Activated CD8-positive, alpha-beta memory T cell treated with anti-CD3 and anti-CD28 coated beads, Interleukin-2, amount 50 U/mL, for 48 hours (primary cell): ENCODE data around the gene CD300LF.

Source experiments
- DNase-seq: peaks from one replicate; pipeline ENCODE4 v3.0.0-alpha.2; 2020

CD300LF gene

DNA sequence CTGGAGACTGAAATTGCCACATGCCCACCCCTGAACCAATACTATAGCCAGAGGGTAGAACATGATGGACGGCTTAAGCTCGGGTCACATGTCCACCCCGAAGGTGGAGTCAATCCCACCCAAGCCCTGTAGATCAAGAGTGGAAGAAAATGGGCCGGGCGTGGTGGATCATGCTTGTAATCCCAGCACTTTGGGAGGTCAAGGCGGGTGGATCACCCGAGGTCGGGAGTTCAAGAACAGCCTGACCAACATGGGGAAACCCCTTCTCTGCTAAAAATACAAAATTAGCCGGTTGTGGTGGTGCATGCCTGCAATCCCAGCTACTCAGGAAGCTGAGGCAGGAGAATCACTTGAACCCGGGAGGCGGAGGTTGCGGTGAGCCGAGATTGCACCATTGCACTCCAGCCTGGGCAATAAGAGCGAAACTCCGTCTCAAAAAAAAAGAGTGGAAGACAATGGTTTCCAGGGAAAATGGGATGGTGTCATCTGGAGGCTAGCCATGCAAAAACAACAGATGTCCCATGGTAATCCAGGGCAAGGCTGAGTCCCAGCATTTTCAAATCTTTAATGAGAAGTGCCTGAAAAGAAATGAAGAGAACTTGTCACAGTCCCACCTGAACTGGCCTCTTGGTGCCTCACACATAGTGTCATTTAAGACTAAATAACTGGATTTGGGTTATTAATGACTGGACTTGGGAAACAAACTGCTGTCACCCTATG lies 30.1 kb downstream of the CD300LF start:
- DNase-seq: no peak

DNA sequence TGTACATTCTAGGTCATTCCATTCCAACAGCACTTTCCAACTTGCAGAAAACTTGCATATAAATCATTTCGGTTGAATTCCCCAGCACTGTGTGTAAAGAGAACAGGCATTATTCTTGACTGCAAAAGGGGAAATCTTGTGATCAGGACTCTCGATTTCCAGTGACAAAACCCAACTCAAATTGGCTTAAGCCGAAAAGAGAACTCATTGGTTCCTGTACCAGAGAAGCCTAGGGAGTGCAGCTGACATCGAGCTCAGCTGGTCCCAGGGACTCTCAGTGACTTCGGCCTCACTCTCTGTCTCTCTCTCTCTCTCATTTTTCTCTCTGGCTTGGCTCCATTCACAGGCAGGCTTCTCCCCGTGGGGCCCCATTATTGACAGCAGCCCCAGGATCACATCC lies 30.7 kb downstream of the CD300LF start:
- no peak for DNase-seq

DNA sequence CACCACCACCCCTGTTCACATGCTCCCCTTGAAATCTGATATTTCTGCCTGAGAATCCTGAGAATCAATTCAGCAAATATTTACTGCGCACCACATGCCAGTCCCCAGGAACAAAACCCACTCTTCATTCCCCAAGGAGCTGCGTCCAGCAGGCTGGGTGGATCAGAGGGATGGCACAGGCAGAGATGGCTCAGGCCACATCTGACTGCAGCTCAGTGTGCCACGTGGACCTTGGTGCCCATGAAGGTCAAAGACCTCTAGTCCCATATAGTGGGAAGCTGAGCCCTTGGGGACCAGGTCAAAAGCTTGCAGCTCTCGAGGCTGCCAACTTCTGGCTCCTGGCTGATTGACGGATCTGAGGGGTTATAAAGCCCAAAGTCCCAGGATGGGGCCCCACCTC lies 31.8 kb downstream of the CD300LF start:
- no peak for DNase-seq

DNA sequence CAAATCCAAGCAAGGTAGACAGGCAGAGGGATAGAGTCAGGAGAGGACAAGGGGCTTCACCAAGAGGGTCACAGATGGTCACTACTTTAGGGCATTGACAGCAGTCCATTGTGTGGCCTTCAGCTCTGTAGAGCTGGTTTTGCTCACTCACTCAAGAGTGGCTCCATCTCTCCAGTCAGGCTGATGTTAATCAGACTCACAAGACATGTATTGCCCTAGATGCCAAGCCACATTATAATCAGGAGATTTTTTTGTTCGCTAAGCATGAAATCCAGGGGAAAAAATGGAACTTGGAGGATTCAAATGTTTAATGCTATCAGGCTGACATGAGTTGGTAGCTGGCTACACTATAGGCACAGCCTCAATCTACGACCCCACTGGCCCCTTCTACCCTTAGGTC lies 32.5 kb downstream of the CD300LF start:
- no peak for DNase-seq

DNA sequence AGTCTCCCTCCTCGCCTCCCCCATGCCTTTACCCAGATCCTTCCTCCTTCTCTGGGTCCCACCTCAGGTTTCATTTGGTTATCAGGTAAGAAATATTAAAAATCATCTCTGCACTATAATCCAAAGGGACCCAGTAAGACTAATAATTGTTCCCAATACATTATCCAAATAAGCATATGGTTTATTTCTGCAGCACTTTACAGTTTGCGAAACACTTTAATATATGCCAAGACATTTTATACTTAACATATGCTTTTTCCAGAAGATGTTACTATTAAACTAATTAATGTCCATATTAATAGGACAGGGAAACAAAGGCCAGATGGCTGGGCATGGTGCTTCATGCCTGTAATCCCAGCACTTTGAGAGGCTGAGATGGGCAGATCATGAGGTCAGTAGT lies 33.3 kb downstream of the CD300LF start:
- DNase-seq: no peak

DNA sequence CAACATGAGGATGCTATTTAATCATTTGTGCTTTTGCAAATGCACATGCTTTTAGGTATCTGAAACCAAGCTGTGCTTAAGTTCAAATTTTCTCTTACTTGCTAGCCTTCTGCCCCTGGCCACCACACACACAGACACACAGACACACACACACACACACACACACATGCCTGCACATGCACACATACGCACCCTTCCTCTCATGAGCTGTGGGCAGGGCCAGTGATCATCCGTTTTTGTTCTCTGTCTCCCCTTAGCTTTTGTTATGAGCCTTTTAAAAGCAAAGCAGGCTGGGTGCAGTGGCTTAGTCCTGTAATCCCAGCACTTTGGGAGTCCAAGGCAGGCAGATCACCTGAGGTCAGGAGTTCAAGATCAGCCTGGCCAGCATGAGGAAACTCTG lies 34.2 kb downstream of the CD300LF start:
- peak; percentile 20 for DNase-seq

DNA sequence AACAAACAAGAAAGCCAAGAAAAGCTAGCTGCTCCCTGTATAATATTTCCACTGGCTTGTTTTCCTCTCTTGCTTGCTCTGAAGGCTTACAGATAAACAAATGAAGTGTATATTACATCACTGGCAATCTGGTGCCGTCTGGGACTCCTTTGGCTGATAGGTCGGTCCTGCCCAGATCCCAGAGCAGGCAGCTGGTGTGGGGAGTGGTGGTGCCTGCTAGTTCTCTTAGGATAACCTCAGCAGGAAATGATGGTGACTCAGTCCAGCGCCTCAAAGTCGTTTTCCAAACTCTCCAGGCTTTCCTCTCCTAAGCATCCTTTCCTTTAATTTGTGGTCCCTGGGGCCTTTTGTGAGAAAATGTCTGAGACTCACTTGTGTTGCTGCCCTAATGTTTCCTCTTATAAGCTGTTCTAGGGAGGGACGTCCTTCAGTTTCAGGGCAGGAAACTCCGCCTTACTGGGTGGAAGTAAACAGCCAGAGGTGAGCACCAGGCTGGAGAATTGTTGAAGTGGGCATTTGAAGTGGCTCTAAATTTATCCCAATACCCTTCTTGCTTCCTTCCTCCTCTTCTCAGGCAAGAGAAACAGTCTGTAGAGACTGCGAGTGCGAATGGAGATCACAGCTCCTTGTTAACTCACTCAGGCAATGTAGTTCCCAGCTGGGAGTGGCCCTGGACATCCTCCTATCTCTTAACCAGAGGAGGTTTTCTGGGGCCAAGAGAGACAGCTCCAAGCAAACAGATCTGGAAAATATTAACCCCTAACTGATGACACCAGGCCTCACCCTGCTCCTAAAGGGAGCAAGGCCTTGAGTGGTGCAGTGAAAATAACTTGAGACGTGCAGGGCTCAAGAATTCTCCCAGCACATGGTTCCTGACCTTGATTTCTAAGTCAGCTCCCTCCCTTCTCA lies 34.9 kb downstream of the CD300LF start:
- DNase-seq: no peak

DNA sequence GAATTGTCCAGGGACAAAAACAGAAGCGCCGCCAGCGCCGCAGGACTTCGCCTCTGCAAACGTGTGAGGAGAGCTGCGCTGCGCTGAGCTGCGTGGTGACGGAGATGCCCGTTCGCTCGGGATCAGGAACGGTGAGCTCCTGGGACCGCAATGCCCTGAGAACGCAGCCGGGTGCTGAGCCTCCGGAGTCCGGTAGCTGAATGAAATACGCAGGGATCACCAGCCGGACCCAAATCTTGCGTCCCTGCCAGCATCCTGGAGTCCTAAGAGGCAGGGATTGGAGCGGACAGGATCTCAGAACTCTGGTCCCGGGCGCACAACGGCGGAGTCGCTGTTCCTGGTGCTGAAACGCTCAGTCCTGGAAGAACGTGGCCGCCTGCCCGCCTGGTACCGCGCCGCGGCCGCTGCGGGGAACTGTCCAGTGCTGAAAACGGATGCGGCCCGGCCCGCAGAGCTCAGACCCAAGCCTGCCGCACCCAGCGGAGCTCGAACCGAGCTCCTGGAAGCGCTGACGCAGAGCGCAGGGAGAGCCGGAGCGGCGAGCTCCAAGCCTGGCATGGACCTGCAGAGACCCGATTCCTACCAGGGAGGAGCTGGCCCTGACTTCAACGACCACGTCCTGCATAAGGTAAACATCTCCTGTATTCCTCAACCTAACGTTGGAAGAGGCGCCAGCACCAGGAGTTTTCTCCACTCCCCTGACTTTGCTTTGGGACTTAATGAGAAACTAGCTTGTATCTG lies 41.5 kb downstream of the CD300LF start:
- peak; percentile 88 for DNase-seq

DNA sequence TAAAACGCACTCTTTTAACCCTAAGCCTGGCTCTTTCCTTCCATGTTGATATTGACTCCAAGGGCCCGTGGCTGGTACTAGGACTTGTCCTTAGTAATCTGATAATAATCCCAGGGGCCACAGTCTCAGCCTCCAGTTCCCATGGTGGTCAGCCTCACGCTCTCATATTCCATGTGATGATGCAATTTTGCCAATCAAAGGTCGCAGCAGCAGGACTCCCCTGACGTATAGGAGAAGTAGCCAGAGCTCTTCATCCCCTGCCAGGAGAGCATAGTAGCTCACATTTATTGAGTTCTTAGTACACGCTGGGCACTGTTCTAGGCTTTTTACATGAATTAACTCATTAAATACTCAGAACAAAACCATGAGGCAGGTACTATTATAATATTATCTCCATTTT lies 42.4 kb downstream of the CD300LF start:
- DNase-seq: no peak

DNA sequence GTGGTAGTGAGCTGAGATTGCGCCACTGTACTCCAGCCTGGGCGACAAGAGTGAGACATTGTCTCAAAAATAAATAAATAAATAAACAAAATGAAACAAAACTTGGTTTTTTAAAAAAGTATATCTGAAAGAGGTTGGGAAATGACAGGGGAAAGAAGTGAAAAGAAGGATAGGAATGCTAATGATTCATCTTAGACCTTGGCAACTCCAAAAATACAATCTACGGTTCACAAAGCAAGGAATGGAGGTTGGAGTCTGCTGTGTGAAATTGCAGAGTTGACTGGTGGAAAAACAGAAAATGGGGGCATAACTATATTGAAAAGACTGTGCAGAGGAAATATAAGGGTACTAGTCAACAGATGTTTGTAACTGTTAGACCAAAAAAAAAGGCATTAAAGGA lies 49.2 kb downstream of the CD300LF start:
- DNase-seq: no peak

DNA sequence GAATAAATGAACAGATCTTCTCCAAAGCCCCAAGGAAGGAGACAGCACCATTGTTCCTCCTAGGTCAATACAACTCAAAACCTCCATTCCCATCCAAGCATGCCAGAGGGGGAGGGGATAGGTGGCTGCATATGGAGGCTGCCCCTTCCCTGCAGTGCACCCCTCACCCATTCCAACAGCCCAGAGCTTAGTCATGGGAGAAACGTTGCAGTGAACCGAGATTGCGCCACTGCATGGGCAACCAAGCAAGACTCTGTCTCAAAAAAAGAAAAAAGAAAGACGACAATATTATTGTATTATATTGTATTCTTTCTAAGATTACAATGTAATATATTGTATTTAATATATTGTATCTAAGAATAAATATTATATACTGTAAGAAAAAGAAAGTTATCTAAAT lies 52.8 kb downstream of the CD300LF start:
- no peak for DNase-seq

DNA sequence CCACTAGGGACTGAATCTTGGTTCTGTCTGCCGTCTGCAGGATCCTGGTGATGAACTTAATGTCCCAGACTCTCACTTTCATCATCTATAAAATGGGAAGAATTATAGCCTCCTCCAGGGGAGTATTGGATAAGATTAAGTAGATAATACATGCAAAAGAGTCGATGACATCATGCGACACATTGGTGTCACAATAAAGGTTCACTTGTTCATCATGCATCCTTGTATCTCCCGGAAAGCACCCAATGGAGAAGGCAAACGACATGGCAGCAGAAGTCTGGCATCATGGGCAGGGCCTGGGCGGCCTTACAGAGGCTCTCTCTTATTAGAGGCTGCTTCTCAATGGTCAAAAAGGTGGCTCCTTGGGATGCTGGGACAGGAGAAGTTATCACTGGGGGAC lies 54.1 kb downstream of the CD300LF start:
- no peak for DNase-seq

DNA sequence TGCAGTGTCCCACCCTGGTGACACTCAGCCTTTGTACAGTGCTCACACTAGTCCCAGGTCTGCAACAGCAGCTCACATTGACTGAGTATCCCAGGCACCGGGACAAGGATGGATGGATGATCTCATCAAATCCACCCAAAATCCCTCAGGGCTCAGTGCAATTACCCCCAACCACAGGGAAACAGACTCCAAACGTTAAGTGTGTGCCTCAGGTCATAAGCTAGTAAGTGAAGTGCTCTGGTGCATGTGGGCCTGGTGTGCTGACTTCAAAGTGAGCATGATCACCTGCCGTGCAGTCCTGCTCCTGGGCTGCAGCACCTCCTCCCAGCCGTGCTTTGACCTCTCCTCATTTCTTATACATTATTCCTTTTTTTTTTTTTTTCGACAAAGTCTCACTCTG lies 58.0 kb downstream of the CD300LF start:
- no peak for DNase-seq

DNA sequence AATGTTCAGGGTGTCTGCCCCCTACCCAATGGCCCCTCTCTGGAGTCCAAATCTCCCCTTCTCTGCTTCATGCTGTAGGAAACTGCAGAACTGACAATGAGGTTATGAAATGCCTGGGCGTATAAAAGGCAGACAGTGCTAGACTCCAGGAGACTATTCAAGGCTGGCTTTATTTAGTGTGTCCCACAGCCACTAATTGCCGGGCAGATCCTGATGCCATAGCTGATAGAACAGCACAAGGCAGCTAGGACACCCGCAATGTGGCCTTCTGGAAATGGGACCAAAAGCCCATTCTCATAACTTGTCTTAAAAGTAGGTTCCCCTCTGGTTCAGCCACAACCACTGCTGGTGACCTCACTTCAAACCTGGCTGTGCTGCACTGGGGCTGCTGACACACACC lies 60.7 kb downstream of the CD300LF start:
- no peak for DNase-seq

DNA sequence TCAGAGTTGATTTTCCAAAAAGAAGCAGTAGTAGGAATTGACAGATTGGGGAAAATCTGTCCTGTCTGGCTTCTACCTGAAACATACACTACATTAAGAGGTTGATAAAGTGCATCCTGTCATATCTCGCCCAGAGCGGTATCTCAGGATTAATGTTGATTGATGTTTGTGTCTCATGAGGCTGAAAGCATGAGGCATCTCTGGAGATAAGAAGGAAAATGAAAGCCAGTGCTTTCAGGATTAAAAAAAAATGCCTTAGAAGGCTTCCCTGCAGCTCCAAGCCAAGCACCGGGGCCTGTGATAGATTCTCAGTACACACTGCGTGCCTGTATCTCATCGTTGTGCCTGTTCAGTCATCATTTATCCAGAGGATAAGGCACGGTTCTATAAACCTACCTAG lies 62.8 kb downstream of the CD300LF start:
- no peak for DNase-seq

DNA sequence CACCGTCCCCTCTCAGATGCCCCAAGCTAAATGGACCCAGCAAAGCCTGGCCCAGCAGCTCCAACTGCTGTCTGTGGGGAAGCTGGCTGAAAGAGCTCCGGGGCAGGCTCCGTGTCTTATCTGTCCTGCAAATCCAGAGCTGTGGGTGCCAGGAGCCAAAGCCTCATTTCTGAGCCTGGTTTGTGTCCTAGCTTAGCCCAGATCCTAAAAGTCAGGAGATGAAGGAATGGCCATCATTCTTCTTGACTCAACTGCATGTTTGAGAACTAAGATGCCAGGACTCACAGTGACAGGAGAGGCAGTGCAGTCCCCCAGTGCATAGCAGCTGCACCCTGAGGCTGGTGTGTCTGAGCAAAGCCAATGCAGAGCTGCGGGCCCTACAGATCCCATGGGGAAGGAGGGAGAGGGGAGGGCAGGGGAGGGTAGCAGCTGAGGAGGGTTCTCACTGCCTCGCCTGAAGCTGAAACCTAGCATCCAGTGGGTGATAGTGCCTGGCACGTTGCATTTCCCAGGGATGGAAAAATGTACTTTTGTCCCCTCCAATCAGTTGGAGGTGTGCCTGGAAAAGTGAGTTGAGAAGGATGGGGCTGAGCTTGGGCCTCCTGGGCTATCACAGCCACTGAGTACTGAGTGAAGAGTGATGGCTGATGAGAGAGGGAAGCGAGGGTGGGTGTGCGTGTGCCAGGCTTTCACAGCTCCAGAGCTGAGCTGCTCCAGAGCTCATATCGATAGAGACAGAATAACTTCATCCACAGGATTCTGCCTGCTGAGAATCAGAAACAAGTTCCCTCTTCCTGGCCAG lies 64.7 kb downstream of the CD300LF start:
- DNase-seq: no peak

DNA sequence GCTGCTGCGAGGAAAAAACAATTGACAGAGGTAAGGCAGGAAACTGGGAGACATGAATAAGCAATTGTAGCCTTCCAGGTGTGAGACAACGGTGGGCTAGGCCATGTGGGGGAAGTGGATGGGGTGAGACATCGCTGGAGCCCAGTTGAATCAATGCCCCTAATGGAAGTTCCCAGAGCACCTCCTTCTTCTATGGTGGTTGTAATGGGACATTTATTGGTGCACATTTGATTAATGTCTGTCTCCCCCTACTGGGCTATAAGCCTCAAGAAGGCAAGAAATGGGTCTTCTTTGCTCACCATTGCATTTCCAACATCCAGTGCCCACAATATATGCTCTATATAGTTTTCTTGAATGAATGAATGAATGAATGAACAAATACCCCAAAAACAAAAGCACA lies 66.5 kb downstream of the CD300LF start:
- DNase-seq: no peak

DNA sequence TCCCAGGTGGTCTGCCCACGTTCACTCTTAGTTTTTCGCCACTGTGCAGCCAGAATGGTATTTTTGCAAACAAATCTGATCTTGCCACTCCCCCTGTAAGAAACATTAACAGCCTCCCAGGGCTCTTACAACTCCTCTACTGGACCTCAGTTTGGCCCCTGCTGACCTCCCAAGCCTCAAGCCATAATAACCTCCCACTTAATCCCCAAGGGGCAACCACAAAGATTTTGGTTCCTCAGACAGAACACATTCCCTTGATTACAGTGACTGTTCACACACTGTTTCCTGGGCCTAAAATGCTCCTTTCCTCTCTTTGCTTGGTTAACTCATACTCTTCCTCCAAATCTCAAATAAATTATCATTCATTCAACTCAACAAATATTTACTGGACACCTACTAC lies 67.7 kb downstream of the CD300LF start:
- no peak for DNase-seq

DNA sequence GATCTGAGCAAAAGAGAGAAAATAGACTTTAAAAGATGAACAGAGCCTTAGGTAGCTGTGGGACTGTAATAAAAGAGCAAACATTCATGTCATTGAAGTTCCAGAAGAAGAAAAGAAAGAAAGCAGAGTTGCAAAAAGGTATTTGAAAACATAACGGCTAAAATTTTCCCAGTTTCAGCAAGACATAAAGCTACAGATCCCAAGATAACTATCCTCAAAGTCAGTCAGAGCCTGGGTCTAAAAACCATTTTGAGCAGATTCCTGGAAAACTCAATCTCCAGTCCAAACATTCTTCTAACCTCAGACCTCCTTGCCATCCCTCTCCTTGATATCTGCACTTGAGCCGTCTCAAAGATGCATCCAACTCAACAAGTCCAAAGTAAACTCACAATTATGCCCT lies 68.3 kb downstream of the CD300LF start:
- no peak for DNase-seq
